Measurements from ENCODE around the gene SFMBT1.

The SFMBT1 gene

GRCh38 chr3:52870471-52870870 is 175.4 kb downstream of the SFMBT1 start:
- no peaks in the 10 kb centered on the region for H3K27me3 ChIP-seq (ENCODE audit: insufficient read depth, low read length)
- no peak overlapping the region for H3K4me3 ChIP-seq (ENCODE audit: low read length)
- no peak overlapping the region for H2AFZ ChIP-seq (ENCODE audit: low read depth, low read length)
- no peaks in the 10 kb centered on the region for H3K4me1 ChIP-seq (ENCODE audit: insufficient read depth, low read length)
- peaks cover 7% of the 10 kb centered on the region for H3K9me3 ChIP-seq (ENCODE audit: low read length)
- no peaks in the 10 kb centered on the region for H3K36me3 ChIP-seq (ENCODE audit: insufficient read depth, low read length)

- Histone ChIP-seq H2AFZ (ENCODE audit: low read depth, low read length) (no peak overlapping the region), H3K36me3 (ENCODE audit: insufficient read depth, low read length) (no peaks in the 10 kb centered on the region), H3K4me3 (ENCODE audit: low read length) (no peak overlapping the region), H3K9me3 (ENCODE audit: low read length) (peaks cover 10% of the 10 kb centered on the region), H3K27me3 (ENCODE audit: insufficient read depth, low read length) (no peaks in the 10 kb centered on the region), H3K4me1 (ENCODE audit: insufficient read depth, low read length) (no peaks in the 10 kb centered on the region)
Measured at GRCh38 chr3:52866427-52866826, 179.4 kb downstream of the SFMBT1 start.

GRCh38 chr3:52865994-52866393 is 179.9 kb downstream of the SFMBT1 start:
- Histone ChIP-seq H3K9me3 (ENCODE audit: low read length) (peaks cover 10% of the 10 kb centered on the region), H3K36me3 (ENCODE audit: insufficient read depth, low read length) (no peaks in the 10 kb centered on the region), H3K4me1 (ENCODE audit: insufficient read depth, low read length) (no peaks in the 10 kb centered on the region), H3K27me3 (ENCODE audit: insufficient read depth, low read length) (no peaks in the 10 kb centered on the region), H3K4me3 (ENCODE audit: low read length) (no peak overlapping the region), H2AFZ (ENCODE audit: low read depth, low read length) (no peak overlapping the region)

- H3K36me3 ChIP-seq (ENCODE audit: insufficient read depth, low read length): no peaks in the 10 kb centered on the region
- peaks cover 2% of the 10 kb centered on the region for H3K9me3 ChIP-seq (ENCODE audit: low read length)
- H3K4me3 ChIP-seq (ENCODE audit: low read length): no peak overlapping the region
- no peaks in the 10 kb centered on the region for H3K4me1 ChIP-seq (ENCODE audit: insufficient read depth, low read length)
- H2AFZ ChIP-seq (ENCODE audit: low read depth, low read length): no peak overlapping the region
- H3K27me3 ChIP-seq (ENCODE audit: insufficient read depth, low read length): no peaks in the 10 kb centered on the region
Measured at GRCh38 chr3:52860424-52860768, 185.5 kb downstream of the SFMBT1 start.

DNA sequence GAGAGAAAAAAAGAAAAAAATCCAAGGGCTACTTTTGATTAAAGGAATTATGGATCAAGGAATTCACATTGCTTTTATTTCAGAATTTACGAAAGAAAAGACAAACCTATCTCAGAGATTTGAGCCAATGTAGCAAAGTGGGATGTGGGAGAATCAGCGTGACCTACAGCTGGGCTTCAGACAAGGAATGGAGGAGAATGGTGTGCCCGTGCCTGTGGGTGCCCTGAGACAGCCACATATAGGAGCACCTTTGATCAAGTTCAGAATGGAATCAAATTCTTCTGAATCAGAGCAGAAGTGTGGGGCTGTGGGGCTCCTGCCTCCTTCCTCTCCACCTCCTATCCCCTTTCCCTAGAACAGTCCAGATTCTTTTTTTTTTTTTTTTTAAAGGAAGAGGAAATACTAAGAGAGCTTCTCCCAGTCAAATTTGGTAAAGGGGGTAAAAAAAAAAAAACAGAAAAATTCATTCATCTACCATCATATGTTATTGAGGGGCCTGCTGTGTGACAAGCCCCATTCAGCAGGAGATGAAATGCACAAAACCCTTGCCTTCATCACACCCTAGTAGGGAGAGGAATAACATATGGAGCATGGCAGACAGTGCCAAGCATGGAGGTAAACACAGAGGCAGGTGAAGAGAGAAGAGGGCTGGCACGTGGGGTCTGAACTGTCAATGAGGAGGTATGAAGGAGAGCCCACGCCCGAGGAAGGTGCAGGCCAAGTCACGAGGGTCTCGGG is 186.0 kb downstream of the SFMBT1 start:
- Histone ChIP-seq H3K4me1 (ENCODE audit: insufficient read depth, low read length) (no peaks in the 10 kb centered on the region), H3K9me3 (ENCODE audit: low read length) (peaks cover 2% of the 10 kb centered on the region), H3K36me3 (ENCODE audit: insufficient read depth, low read length) (no peaks in the 10 kb centered on the region), H3K4me3 (ENCODE audit: low read length) (no peak overlapping the region), H3K27me3 (ENCODE audit: insufficient read depth, low read length) (no peaks in the 10 kb centered on the region), H2AFZ (ENCODE audit: low read depth, low read length) (no peak overlapping the region)

DNA sequence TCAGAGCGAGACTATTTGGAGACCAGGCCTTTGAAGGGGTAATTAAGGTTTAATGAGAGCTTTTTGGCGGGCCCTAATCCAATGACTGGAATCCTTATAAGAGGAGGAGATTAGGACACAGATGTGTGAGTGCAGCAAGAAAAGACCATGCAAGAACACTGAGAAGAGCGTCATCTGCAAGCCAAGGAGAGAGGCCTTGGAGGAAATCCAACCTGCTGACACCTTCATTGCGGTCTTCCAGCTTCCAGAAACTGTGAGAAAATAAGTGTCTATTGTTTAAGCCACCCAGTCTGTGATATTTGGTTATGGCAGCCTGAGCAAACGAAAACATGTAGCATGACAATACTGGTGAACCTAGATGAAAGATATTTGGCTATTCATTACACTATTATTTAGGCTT is 188.0 kb downstream of the SFMBT1 start:
- Histone ChIP-seq H3K36me3 (ENCODE audit: insufficient read depth, low read length) (no peaks in the 10 kb centered on the region), H3K27me3 (ENCODE audit: insufficient read depth, low read length) (no peaks in the 10 kb centered on the region), H3K4me1 (ENCODE audit: insufficient read depth, low read length) (peaks cover 4% of the 10 kb centered on the region), H3K4me3 (ENCODE audit: low read length) (no peak overlapping the region), H2AFZ (ENCODE audit: low read depth, low read length) (no peak overlapping the region), H3K9me3 (ENCODE audit: low read length) (no peaks in the 10 kb centered on the region)

DNA sequence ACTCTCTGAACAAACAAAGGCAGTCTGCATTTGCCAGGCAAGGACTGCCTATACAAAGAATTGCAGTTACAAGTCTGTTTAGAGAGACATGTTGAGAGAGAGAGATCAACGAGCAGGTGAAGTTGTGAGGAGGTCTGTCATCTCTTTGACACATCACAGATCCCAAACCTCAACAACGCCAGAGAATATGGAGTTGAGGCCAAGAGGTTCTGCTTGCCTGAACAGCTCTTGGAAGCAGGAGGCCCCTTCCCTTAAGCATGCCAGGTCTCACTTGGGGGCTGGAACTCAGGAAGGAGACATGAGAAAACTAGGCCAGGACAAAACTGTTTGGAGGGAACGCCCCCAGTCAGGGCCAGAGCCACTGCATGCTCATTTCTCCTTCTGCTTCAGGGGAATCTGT is 188.7 kb downstream of the SFMBT1 start:
- H3K27me3 ChIP-seq (ENCODE audit: insufficient read depth, low read length): no peaks in the 10 kb centered on the region
- H3K4me1 ChIP-seq (ENCODE audit: insufficient read depth, low read length): peaks cover 4% of the 10 kb centered on the region
- H3K9me3 ChIP-seq (ENCODE audit: low read length): no peaks in the 10 kb centered on the region
- H2AFZ ChIP-seq (ENCODE audit: low read depth, low read length): no peak overlapping the region
- peaks cover 2% of the 10 kb centered on the region for H3K36me3 ChIP-seq (ENCODE audit: insufficient read depth, low read length)
- no peak overlapping the region for H3K4me3 ChIP-seq (ENCODE audit: low read length)

DNA sequence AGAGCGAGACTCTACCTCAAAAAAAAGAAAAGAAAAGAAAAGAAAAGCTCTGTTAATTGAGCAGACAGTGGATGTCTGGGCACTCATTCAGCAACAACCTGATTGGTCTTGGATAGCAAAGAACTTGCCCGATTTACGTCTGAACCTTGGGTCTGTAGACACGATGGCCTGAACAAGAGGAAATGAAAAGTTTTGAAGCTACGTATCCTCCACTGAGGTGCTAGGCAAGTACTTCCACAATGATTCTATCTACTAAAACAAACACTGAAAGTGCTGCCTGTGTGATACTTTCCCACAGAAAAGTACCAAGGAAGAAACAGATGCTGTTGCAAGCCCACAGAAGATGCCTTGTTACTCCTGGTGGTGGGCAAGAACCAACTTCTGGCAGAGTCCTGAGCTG is 189.2 kb downstream of the SFMBT1 start:
- Histone ChIP-seq H3K36me3 (ENCODE audit: insufficient read depth, low read length) (peaks cover 6% of the 10 kb centered on the region), H3K4me3 (ENCODE audit: low read length) (no peak overlapping the region), H3K4me1 (ENCODE audit: insufficient read depth, low read length) (peaks cover 7% of the 10 kb centered on the region), H3K9me3 (ENCODE audit: low read length) (no peaks in the 10 kb centered on the region), H2AFZ (ENCODE audit: low read depth, low read length) (no peak overlapping the region), H3K27me3 (ENCODE audit: insufficient read depth, low read length) (no peaks in the 10 kb centered on the region)

DNA sequence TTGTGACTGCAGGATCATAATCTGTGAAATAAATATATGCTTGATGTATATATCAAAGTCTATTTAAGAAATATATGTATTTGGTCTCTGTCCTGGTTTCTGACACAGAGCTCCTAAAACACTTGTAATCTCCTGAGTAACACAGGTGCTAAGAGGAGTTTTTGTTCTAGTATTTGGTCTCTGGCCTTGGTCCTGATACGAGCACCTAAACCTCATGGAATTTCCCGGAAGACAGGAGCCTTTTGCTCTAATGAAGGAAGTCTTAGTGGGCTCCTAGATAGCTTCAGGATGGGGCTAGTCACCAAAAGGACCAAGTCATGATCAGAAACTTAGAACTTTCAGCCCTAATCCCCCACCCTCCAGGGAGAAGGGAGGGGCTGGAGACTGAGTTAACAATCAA is 191.9 kb downstream of the SFMBT1 start:
- no peak overlapping the region for H3K4me3 ChIP-seq (ENCODE audit: low read length)
- no peaks in the 10 kb centered on the region for H3K9me3 ChIP-seq (ENCODE audit: low read length)
- H2AFZ ChIP-seq (ENCODE audit: low read depth, low read length): no peak overlapping the region
- peaks cover 12% of the 10 kb centered on the region for H3K36me3 ChIP-seq (ENCODE audit: insufficient read depth, low read length)
- H3K27me3 ChIP-seq (ENCODE audit: insufficient read depth, low read length): no peaks in the 10 kb centered on the region
- peaks cover 7% of the 10 kb centered on the region for H3K4me1 ChIP-seq (ENCODE audit: insufficient read depth, low read length)
